Metanephros (tissue), 2 donors: ENCODE measurements around the gene CCSAP. TPM values are rescaled to one million over a fixed set of nuclear protein-coding genes. Genes with fewer than 3 reads are reported as not detected.

ENCODE experiments used
- small RNA-seq: library from RNA; depleted of rRNA; stranded (forward); fragments of <200 nt; gene quantifications from one replicate; pipeline ENCODE3, GENCODE V24; 2014; ENCODE audit warnings: low replicate concordance
- total RNA-seq: library from RNA; depleted of rRNA; stranded (reverse); fragments of >200 nt; gene quantifications from one replicate; pipeline ENCODE4 v1.2.3, GENCODE V29; 2014

Gene CCSAP, protein sequence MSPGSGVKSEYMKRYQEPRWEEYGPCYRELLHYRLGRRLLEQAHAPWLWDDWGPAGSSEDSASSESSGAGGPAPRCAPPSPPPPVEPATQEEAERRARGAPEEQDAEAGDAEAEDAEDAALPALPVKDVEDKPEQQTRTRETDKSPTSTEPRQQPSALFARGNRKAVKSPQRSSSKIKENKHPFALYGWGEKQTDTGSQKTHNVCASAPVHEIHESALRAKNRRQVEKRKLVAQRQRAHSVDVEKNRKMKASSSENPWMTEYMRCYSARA
- total RNA-seq: 8.4 TPM

DNA sequence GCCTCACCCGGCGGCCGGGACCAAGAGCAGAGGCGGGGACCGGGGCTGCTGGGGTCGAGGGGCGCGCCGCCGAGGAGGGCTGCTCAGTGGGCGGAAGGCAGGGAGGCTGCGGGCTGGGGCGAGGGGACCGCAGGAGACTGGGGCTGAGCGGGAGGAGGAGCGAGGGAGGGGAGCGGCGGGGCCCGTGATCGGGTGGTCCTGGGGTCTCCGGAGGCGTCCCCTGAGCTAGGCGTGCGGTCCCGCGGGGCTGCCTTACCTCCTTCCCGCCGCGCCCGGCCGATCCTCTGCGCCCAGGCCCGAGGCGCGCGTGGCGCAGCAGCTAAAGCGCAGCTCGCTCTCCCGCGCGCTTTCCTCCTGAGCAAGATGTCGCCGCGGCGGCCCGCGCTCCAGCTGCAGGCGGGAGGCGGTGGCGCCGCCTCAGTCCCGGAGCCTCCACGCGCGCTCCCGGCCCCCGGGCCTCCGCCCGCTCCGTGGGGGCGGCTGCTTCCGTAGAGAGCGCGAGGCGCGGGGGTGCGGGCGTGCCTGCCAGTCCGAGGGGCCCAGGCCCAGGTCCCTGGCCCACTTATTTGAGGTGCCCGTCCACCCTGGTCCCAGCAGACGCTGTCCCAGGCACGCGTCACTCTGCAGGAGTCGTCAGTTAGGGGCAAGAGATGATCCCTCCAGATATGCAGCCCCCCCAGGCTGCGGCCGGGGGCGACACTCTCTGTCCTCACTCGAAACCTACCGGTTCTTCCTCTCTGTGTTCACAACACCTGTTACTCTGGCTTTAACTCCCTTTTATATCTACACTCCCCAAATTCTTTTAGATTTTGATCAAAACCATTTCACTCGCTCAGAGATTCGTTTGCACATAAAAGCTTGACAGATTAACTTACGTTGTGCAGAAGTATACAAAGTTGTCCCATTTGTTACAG is at the start of gene CCSAP:
TSS of gene CCSAP (minus strand) at position 392 of the 914 bp plus-strand sequence. CDS start 582 bp downstream, outside the sequence.

Small RNA genes lying within 50 kb of the gene (small RNA-seq; reads per million reads assigned to genes)
- gene RNU6-180P: not detected

Other genes with a start within 250 kb of the CCSAP start
- 29.5 TPM for gene RAB4A, start 71.9 kb downstream of the CCSAP start, total RNA-seq
- gene ACTA1, start 91.0 kb upstream of the CCSAP start, total RNA-seq: 980 TPM
- 41.0 TPM for gene NUP133, start 165.3 kb upstream of the CCSAP start, total RNA-seq
- gene ABCB10, start 215.7 kb upstream of the CCSAP start, total RNA-seq: 16.5 TPM